ENCODE data around the gene FMR1. TPM values are rescaled to one million over a fixed set of nuclear protein-coding genes. Genes with fewer than 3 reads are reported as not detected.

The FMR1 gene
- total and polyA plus RNA-seq, 2 donors: 27.1 to 46.9 TPM

GRCh38 chrX:147893741-147894140, 18.0 kb upstream of the FMR1 start:
- Histone ChIP-seq H3K36me3 (ENCODE audit: control insufficient read depth in 2 of 2, insufficient read depth in 2 of 2, low read length in 1 of 2) (no peaks in the 10 kb centered on the region), H3K4me3 (ENCODE audit: low read length in 2 of 2) (no peak overlapping the region)

DNA sequence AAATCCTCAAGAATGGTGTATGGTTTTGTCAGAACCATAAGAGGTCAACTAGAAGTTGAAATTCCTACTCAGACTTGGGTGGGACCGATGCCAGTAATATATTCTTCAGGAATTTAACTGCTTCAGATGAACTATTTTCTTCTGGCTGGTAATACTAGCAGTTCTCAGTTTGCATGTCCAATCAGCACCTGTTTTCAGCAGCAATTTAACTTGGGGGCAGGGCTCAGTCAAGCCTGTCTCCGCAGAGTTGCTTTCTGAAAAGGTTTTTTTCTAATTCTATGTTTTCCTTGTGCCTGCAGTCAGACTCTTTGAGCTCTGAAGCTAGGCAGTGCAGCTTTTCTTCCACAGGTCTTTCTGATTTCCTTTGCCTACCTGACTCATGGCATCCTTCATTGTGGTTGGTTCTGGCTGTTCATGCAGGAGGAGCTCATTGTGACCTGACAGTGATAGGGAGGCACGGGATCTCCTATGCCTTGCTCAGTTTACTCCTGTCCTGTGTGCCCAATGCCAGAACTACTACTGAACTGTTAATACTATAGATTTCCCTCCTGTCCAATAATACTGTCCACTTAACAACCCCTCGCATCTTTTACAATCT, 17.3 kb upstream of the FMR1 start:
- Histone ChIP-seq H3K36me3 (ENCODE audit: control insufficient read depth in 2 of 2, insufficient read depth in 2 of 2, low read length in 1 of 2) (no peaks in the 10 kb centered on the region), H3K4me3 (ENCODE audit: low read length in 2 of 2) (no peak overlapping the region), H3K9me3 (ENCODE audit: control insufficient read depth in 2 of 2, insufficient read depth in 1 of 2, low read length in 1 of 2) (peaks cover 0 to 6% of the 10 kb centered on the region in 2 donors), H3K27me3 (ENCODE audit: control insufficient read depth in 2 of 2, insufficient read depth in 1 of 2, low read length in 1 of 2) (no peaks in the 10 kb centered on the region), H3K27ac (ENCODE audit: low read depth in 1 of 2, low read length in 1 of 2) (no peak overlapping the region), H3K4me1 (ENCODE audit: control insufficient read depth in 2 of 2, insufficient read depth in 2 of 2, low read length in 2 of 2) (no peaks in the 10 kb centered on the region)
- WGBS: 86% methylated on average over 4 of the region's 4 CpGs
- no peak for DNase-seq (ENCODE audit: low read depth in 6 of 9, low spot score in 9 of 9)

More at GRCh38 chrX:147893741-147894140, 18.0 kb upstream of the FMR1 start:
- no peak for DNase-seq (ENCODE audit: low read depth in 6 of 9, low spot score in 9 of 9)
- no peak overlapping the region for H3K27ac ChIP-seq (ENCODE audit: low read depth in 1 of 2, low read length in 1 of 2)
- no peaks in the 10 kb centered on the region for H3K27me3 ChIP-seq (ENCODE audit: control insufficient read depth in 2 of 2, insufficient read depth in 1 of 2, low read length in 1 of 2)
- H3K4me1 ChIP-seq (ENCODE audit: control insufficient read depth in 2 of 2, insufficient read depth in 2 of 2, low read length in 2 of 2): no peaks in the 10 kb centered on the region
- H3K9me3 ChIP-seq (ENCODE audit: control insufficient read depth in 2 of 2, insufficient read depth in 1 of 2, low read length in 1 of 2): peaks cover 0 to 6% of the 10 kb centered on the region in 2 donors

DNA sequence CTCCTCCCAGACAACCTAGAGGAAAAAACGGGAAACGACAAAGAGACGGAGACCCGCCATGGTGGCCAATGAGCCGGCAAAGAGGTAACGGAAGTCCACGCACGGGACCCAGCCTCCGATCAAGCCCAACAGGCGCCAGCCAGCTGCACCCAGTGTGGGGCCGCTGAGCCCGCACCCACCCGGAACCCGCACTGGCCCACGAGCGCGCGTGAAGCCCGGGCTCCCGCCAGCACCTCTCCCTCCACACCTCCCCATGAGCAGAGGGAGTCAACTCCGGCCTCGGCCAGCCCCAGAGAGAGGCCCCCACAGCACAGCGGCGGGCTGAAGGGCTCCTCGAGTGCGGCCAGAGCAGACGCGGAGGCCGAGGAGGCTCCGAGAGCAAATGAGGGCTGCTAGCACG, 14.6 kb upstream of the FMR1 start:
- DNase-seq (ENCODE audit: low read depth in 6 of 9, low spot score in 9 of 9): no peak
- 98% methylated on average over 31 of the region's 31 CpGs for WGBS

DNA sequence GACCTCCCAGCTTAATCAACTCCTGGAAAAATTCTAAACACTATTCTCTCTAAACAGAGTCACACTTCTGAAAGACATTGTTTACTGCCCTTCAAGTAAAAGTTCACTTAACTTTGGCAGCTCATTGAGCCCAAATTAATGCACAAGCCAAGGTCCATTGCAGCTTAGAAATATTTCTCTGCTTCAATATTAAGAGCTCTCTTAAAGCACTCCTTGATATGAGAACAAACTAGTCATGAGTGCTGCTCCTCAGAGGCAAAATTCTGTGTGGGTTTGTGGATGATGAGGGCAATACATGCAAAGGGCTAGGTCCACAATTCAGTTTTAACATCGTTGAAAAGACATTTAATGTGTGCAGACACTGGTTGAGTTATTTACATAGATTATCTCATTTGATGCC, 12.8 kb upstream of the FMR1 start:
- H3K9me3 ChIP-seq (ENCODE audit: control insufficient read depth in 2 of 2, insufficient read depth in 1 of 2, low read length in 1 of 2): peaks cover 0 to 6% of the 10 kb centered on the region in 2 donors
- 90% methylated on average over 1 of the region's 1 CpG for WGBS

More for the DNA sequence above, 14.6 kb upstream of the FMR1 start:
- H3K4me3 ChIP-seq (ENCODE audit: low read length in 2 of 2): no peak overlapping the region
- peaks cover 0 to 6% of the 10 kb centered on the region in 2 donors for H3K9me3 ChIP-seq (ENCODE audit: control insufficient read depth in 2 of 2, insufficient read depth in 1 of 2, low read length in 1 of 2)
- no peaks in the 10 kb centered on the region for H3K4me1 ChIP-seq (ENCODE audit: control insufficient read depth in 2 of 2, insufficient read depth in 2 of 2, low read length in 2 of 2)
- H3K36me3 ChIP-seq (ENCODE audit: control insufficient read depth in 2 of 2, insufficient read depth in 2 of 2, low read length in 1 of 2): no peaks in the 10 kb centered on the region
- H3K27me3 ChIP-seq (ENCODE audit: control insufficient read depth in 2 of 2, insufficient read depth in 1 of 2, low read length in 1 of 2): no peaks in the 10 kb centered on the region
- no peak overlapping the region for H3K27ac ChIP-seq (ENCODE audit: low read depth in 1 of 2, low read length in 1 of 2)

GRCh38 chrX:147899379-147900114, 12.2 kb upstream of the FMR1 start:
- no peaks in the 10 kb centered on the region for H3K27me3 ChIP-seq (ENCODE audit: control insufficient read depth in 2 of 2, insufficient read depth in 1 of 2, low read length in 1 of 2)
- DNase-seq (ENCODE audit: low read depth in 6 of 9, low spot score in 9 of 9): no peak
- 98% methylated on average over 2 of the region's 2 CpGs for WGBS
- no peaks in the 10 kb centered on the region for H3K36me3 ChIP-seq (ENCODE audit: control insufficient read depth in 2 of 2, insufficient read depth in 2 of 2, low read length in 1 of 2)
- H3K9me3 ChIP-seq (ENCODE audit: control insufficient read depth in 2 of 2, insufficient read depth in 1 of 2, low read length in 1 of 2): peaks cover 0 to 6% of the 10 kb centered on the region in 2 donors
- H3K27ac ChIP-seq (ENCODE audit: low read depth in 1 of 2, low read length in 1 of 2): no peak overlapping the region
- H3K4me1 ChIP-seq (ENCODE audit: control insufficient read depth in 2 of 2, insufficient read depth in 2 of 2, low read length in 2 of 2): no peaks in the 10 kb centered on the region
- no peak overlapping the region for H3K4me3 ChIP-seq (ENCODE audit: low read length in 2 of 2)

More for the DNA sequence above, 12.8 kb upstream of the FMR1 start:
- DNase-seq (ENCODE audit: low read depth in 6 of 9, low spot score in 9 of 9): no peak
- Histone ChIP-seq H3K36me3 (ENCODE audit: control insufficient read depth in 2 of 2, insufficient read depth in 2 of 2, low read length in 1 of 2) (no peaks in the 10 kb centered on the region), H3K4me3 (ENCODE audit: low read length in 2 of 2) (no peak overlapping the region), H3K27ac (ENCODE audit: low read depth in 1 of 2, low read length in 1 of 2) (no peak overlapping the region), H3K27me3 (ENCODE audit: control insufficient read depth in 2 of 2, insufficient read depth in 1 of 2, low read length in 1 of 2) (no peaks in the 10 kb centered on the region), H3K4me1 (ENCODE audit: control insufficient read depth in 2 of 2, insufficient read depth in 2 of 2, low read length in 2 of 2) (no peaks in the 10 kb centered on the region)

DNA sequence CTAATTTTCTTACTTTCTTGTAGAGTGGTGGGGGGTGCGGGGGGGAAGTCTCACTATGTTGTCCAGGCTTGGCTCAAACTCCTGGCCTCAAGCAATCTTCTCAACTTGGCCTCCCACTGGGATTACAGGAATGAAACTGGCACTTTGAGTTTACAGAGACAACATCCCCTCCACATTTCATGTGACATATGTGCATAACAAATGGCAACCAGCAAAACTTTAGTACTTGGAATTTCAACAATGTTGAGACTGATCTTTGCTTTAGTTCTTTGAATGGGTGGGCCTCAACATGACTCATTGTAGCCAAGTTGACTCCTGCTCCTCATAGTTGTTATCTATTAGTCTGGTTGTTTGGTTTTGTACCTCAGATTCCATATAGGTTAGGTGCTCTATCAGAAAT, 11.4 kb upstream of the FMR1 start:
- Histone ChIP-seq H3K9me3 (ENCODE audit: control insufficient read depth in 2 of 2, insufficient read depth in 1 of 2, low read length in 1 of 2) (peaks cover 0 to 6% of the 10 kb centered on the region in 2 donors), H3K27me3 (ENCODE audit: control insufficient read depth in 2 of 2, insufficient read depth in 1 of 2, low read length in 1 of 2) (no peaks in the 10 kb centered on the region), H3K4me1 (ENCODE audit: control insufficient read depth in 2 of 2, insufficient read depth in 2 of 2, low read length in 2 of 2) (no peaks in the 10 kb centered on the region), H3K27ac (ENCODE audit: low read depth in 1 of 2, low read length in 1 of 2) (no peak overlapping the region), H3K36me3 (ENCODE audit: control insufficient read depth in 2 of 2, insufficient read depth in 2 of 2, low read length in 1 of 2) (no peaks in the 10 kb centered on the region), H3K4me3 (ENCODE audit: low read length in 2 of 2) (no peak overlapping the region)
- 100% methylated on average over 1 of the region's 1 CpG for WGBS
- no peak for DNase-seq (ENCODE audit: low read depth in 6 of 9, low spot score in 9 of 9)

DNA sequence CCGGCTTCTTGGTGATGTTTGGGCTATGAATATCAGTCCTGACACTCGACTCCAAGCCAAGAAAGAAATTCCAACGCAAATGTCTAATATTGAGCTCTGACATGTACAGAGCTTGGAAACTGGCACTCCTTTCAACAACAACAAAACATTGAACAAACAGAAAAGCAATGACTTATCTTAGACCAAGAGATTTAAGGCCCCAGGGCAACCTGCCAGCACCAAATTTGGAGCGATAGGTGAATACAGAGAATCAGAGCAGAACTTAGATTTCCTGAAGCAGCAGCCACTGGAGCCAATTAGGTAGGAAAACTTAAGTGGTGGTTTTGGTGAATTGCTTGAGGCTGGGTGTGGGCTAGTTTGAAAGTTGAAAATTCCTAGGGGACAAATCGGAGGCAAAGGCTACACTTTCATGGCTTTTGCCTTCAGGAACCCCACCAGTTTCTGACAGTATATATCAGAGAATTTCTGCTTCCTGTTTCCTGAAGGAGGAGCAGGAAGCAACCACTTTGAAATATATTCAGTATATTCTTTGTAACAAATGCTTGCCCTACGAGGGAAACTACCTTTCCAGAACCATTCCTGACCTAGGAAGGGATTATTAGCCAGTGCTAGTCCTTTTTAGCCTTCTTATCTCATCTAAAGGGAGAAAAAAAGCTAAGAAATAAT, 10.1 kb upstream of the FMR1 start:
- WGBS: 83% methylated on average over 6 of the region's 6 CpGs
- no peaks in the 10 kb centered on the region for H3K27me3 ChIP-seq (ENCODE audit: control insufficient read depth in 2 of 2, insufficient read depth in 1 of 2, low read length in 1 of 2)
- no peaks in the 10 kb centered on the region for H3K4me1 ChIP-seq (ENCODE audit: control insufficient read depth in 2 of 2, insufficient read depth in 2 of 2, low read length in 2 of 2)
- DNase-seq (ENCODE audit: low read depth in 6 of 9, low spot score in 9 of 9): no peak
- no peak overlapping the region for H3K4me3 ChIP-seq (ENCODE audit: low read length in 2 of 2)
- H3K36me3 ChIP-seq (ENCODE audit: control insufficient read depth in 2 of 2, insufficient read depth in 2 of 2, low read length in 1 of 2): no peaks in the 10 kb centered on the region
- peaks cover 0 to 6% of the 10 kb centered on the region in 2 donors for H3K9me3 ChIP-seq (ENCODE audit: control insufficient read depth in 2 of 2, insufficient read depth in 1 of 2, low read length in 1 of 2)
- no peak overlapping the region for H3K27ac ChIP-seq (ENCODE audit: low read depth in 1 of 2, low read length in 1 of 2)

DNA sequence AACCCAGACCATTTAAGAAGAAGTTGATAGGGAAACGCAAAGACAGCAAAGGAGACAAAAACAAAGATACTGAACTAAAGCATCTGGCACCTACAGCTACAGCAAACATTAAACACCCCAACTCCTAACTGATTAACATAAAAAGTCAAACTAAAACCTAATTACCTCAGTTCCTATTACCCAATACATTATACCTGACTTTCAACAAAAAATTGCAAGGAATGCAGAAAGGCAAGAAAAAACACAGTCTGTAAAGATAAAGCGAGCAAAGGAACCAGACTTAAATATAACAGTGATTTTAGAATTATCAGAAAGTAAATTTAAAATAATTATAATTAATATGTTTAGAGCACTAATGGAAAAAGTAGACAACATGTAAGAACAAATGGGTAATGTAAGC, 9.4 kb upstream of the FMR1 start:
- 96% methylated on average over 2 of the region's 2 CpGs for WGBS
- DNase-seq (ENCODE audit: low read depth in 6 of 9, low spot score in 9 of 9): no peak
- no peaks in the 10 kb centered on the region for H3K4me1 ChIP-seq (ENCODE audit: control insufficient read depth in 2 of 2, insufficient read depth in 2 of 2, low read length in 2 of 2)
- no peak overlapping the region for H3K27ac ChIP-seq (ENCODE audit: low read depth in 1 of 2, low read length in 1 of 2)
- no peaks in the 10 kb centered on the region for H3K27me3 ChIP-seq (ENCODE audit: control insufficient read depth in 2 of 2, insufficient read depth in 1 of 2, low read length in 1 of 2)
- no peaks in the 10 kb centered on the region for H3K36me3 ChIP-seq (ENCODE audit: control insufficient read depth in 2 of 2, insufficient read depth in 2 of 2, low read length in 1 of 2)
- peaks cover 0 to 1% of the 10 kb centered on the region in 2 donors for H3K9me3 ChIP-seq (ENCODE audit: control insufficient read depth in 2 of 2, insufficient read depth in 1 of 2, low read length in 1 of 2)
- no peak overlapping the region for H3K4me3 ChIP-seq (ENCODE audit: low read length in 2 of 2)

- no peak for DNase-seq (ENCODE audit: low read depth in 6 of 9, low spot score in 9 of 9)
- no peaks in the 10 kb centered on the region for H3K9me3 ChIP-seq (ENCODE audit: control insufficient read depth in 2 of 2, insufficient read depth in 1 of 2, low read length in 1 of 2)
- WGBS: 95% methylated on average over 5 of the region's 5 CpGs
- H3K27ac ChIP-seq (ENCODE audit: low read depth in 1 of 2, low read length in 1 of 2): no peak overlapping the region
- no peaks in the 10 kb centered on the region for H3K27me3 ChIP-seq (ENCODE audit: control insufficient read depth in 2 of 2, insufficient read depth in 1 of 2, low read length in 1 of 2)
- no peaks in the 10 kb centered on the region for H3K36me3 ChIP-seq (ENCODE audit: control insufficient read depth in 2 of 2, insufficient read depth in 2 of 2, low read length in 1 of 2)
- H3K4me1 ChIP-seq (ENCODE audit: control insufficient read depth in 2 of 2, insufficient read depth in 2 of 2, low read length in 2 of 2): peaks cover 0 to 5% of the 10 kb centered on the region in 2 donors
- no peak overlapping the region for H3K4me3 ChIP-seq (ENCODE audit: low read length in 2 of 2)
Measured at GRCh38 chrX:147908106-147908505, 3.6 kb upstream of the FMR1 start.

Data from thymus (tissue), 11 donors.